Measurements from ENCODE around the gene KRT1.

KRT1 gene

DNA sequence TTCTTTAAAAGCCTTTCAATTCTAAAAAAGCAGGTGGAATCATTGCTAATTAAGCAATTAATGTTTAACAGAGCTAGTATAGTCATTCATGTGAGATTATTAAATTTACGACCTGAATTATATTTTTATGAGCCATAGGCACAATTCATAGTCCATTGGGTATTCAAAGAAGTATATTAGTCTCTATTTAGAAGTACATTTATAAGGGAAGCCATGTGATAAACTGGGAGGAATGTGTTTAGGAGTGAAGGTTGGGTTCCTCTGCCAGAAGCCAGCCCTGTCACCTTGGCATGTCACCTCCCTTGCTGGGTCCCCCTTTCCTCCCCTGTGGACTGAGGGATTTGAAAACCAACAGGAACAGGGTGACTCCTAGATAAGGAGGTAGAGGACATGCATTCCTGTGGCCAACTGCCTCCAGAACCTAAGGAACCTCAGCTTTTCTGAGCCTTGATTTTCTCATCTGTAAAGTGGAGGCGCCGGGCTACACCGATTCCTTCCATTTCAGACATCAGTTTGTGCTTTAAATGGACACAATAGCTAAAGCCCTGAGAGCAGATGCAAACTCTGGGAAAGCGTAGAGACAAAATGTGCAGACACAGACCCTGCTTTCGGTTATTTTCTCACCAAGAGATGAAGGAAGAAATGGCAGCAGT lies 22.8 kb downstream of the KRT1 start:
- no peak for DNase-seq

DNA sequence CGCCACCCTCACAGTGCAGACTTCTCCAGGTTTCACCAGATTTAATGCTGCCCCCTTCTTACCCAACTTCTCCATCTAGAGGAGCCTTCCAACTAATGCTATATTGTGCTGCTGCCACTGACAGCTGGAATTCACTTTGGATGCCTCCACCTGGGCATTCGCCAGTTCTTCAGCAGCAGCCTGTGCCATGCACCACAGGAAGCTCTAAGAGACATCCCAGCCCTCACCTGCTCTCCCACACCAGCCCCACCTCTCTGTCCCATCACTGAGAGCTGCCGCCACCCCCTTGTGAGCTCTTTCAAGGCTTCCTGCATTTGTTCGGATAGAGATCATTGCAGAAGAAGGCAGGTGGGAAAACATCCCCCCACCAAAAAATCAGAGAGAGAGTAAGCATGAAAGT lies 23.6 kb downstream of the KRT1 start:
- DNase-seq, result no peak

DNA sequence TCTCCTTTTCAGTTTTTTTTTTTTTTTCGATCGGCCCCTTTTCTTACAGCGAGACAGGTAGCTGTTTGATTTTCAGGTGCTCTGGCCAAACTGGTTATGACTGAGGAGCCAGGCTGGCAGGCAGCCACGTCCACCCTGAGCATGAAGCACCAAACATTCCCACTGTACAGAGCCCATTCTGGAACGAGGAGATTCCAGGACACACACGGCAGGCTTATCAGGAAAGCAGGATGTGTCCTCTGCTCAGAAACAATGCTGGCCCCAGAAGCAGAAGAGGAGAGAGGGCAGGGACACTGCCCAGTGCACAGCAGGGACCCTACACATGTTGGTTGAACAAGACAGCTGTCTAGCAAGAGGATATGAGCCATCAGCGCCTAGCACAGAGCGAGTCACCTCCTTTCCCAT lies 24.5 kb downstream of the KRT1 start:
- no peak for DNase-seq

DNA sequence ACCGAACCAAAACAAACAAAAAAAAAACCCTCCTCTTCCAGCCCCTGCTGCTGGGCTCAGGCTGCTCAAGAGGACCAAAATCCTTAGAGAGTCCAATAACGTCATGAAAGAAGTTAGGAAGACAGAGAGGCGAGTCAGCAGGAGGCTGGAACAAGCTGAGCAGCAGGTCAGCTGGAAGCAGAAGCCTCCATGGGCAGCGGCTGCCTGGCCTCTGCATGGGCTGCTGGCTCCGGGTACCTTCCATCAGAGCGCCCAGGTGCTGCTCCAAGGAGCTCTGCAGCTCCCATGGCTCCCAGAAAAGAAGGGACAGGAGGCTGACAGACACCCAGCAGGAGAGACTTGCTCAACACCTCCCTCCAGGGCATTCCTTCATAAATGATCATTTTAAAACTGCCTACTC lies 25.0 kb downstream of the KRT1 start:
- no peak for DNase-seq

DNA sequence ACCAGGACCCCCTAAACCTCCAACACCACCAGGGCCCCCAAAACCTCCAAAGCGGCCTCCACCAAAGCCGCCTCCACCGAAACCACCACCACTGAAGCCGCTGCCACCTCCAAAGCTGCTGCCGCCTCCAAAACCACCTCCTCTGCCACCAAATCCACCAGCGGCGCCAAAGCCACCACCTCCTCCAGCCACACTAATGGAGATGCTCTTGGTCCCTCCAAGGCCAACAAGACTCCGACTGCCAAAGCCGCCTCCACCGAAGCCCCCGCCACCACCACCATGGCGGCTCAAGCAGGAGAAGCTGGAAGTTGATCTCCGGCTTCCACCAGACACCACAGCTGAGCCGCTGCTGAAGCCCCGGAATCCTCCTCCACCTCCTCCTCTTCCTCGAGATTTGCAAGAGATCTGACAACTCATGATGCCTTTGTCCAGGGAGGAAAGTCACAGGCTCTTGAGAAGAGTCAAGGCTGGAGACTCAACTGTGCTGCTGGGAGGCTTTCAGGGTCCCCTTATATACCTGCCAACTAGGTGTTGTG lies 28.4 kb downstream of the KRT1 start, which contains the start of gene KRT2:
Gene KRT2 (minus strand): TSS at position 486 of the 536 bp plus-strand sequence. CDS start 69 bp downstream, at position 417.
- no peak for DNase-seq

DNA sequence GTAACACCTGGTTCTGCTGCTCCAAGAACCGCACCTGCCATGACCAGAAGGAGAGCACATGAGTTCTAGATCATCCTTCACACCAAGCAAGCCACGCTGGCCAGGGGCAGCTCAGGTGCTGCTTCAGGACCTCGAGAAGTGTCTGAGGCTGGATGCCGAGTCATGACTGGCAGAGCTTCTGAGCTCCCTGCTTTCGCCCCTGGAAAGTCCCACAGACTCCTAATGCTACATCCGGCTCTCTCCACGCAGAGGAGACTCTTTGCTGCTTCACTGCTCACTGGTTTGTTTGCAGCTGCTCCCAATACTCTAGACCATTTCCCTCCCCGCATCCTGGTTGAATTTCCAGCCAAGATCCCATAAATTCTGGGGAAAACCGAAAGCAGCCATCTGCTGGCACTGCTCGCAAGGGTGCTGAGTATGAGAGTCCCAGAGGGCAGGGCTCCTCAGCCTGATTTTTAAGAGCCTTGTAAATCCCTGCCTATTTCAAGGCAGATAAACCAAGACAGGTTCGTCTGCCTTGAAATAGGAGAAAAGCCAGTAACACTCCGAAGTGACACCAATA lies 29.6 kb downstream of the KRT1 start:
- no peak for DNase-seq

DNA sequence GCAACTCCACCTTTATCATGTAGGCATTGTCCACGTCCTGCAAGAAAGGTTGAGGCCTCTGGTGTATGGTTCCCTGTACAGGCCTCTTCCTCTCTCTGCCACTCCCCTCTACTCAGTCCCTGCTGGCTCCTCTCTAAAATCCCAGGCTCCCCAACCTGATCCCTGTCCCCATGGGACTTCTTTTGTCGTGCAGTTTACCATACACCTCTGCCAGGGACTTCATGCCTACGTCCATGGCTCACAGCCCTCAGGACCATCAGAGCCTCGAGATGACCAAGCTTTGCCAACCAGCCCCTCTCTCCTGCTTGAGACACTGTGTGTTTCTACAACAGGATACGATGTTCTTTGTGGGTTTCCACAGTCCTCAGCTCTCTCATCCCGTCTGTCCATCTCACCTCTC lies 31.1 kb downstream of the KRT1 start:
- DNase-seq, result no peak

DNA sequence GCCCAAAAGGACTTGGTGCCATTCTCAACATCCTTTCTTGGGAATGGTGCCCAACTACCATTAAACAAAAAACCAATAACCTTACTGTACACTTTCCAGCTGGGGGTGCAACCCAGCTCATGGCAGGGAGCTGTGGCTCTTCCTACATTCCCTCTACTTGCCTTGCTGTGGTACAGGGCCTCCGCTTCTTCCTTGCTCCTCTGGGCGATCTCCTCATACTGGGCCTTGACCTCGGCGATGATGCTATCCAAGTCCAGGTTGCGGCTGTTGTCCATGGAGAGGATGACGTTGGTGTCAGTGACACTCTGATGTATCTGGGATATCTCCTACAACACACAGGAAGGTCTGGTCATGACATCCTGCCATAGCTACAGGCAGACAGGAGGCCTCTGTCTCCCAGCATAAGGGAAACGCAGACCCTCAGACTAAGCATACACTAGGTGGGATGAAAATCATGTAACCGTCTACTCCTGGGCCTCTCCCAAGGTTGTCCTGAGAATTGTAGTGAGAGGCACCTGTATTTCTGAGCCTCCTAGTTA lies 32.1 kb downstream of the KRT1 start:
- no peak for DNase-seq

DNA sequence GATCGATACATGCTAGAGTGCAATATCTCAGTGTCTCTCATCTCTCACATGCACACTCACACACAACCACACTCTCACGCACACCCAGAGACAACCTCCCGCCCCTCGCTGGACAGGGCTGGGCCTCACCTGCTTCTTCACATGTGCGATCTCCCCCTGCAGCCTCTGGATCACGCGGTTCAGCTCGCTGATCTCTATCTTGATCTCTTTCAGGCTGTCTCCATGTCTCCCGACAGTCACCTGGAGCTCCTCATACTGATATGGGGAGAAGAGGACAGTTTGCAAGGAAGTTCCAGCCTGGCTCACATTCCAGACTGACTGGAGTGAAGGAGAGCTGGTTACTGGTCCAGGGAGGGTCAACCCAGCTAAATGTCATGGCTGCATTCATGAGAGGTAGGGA lies 32.6 kb downstream of the KRT1 start:
- DNase-seq, result no peak

DNA sequence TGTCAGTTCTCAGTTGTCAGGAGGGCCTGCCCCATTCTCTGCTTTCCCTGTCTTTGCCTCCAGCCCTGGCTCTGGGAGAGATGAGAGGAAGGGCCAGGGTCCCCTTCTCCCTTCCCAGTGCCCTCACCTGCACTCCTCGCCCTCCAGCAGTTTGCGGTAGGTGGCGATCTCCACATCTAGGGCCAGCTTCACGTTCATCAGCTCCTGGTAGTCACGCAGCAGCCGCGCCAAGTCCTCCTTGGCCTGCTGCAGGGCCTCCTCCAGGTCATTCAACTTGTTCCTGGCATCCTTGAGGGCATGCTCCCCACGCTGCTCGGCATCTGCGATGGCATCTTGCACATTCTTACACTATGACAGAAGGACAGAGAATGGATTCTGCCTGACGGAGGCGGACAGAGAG lies 33.6 kb downstream of the KRT1 start:
- no peak for DNase-seq

DNA sequence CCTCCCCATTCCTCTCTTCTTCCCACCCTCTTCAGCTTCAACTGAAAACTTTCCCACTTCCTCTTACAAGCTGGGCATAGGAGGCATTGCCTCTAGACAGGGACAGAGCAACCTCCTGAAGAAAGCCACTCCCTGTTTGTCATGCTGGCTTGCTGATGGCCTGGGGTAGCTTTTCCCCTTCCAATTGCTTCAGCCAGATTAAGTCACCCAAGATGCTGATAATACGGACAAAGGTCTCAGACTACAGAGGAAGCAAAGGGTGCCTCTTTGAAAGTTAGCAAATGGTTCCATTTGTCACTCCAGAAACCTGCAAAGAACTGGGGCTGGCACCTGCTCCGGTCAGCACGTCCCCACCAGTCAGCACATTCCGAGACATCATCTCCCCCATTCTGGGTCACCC lies 34.2 kb downstream of the KRT1 start:
- DNase-seq, result no peak

DNA sequence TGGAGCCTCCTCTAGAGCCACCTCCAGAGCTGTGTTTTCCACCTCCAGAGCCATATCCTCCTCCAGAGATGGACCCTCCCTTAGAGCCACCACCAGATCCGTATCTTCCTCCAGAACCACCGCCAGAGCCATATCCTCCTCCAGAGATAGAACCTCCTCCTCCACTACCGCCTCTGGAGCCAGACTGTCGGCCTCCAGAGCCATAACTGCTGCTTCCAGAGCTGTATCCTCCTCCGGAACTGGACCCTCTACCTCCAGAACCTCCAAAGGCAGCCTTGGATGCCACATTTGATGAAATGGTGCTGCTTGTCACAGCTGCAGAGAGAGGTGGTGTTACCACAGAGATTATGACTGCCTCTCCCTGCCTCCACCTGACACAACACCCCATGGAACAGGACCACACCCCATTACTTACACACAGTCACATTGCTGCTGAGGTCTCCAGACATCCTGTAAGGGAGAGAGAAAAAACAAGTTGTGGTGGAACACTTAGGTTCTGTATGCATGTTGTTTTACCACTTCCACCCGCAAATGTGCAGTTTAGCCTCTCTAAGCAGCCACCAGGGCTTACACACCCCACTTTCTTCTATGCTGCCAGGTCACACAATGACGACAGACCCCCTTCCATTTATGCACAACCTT lies 35.0 kb downstream of the KRT1 start:
- DNase-seq, result no peak

DNA sequence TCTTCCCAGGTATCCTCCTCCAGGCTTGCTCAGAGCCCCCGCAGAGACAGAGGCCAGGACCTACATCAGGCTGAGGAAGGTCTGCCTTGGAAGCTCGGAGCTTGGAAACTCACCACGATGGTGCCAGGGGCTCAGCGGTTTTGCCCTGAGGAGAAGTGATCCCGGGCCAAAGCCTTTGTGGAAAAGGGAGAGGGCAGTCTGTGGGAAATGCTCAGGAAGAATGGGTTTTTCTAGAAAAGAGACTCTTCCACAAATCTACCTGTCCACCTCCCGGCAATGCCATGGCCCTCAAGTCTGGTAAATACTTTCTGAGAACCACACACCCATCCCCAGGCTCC lies 36.2 kb downstream of the KRT1 start:
- no peak for DNase-seq

DNA sequence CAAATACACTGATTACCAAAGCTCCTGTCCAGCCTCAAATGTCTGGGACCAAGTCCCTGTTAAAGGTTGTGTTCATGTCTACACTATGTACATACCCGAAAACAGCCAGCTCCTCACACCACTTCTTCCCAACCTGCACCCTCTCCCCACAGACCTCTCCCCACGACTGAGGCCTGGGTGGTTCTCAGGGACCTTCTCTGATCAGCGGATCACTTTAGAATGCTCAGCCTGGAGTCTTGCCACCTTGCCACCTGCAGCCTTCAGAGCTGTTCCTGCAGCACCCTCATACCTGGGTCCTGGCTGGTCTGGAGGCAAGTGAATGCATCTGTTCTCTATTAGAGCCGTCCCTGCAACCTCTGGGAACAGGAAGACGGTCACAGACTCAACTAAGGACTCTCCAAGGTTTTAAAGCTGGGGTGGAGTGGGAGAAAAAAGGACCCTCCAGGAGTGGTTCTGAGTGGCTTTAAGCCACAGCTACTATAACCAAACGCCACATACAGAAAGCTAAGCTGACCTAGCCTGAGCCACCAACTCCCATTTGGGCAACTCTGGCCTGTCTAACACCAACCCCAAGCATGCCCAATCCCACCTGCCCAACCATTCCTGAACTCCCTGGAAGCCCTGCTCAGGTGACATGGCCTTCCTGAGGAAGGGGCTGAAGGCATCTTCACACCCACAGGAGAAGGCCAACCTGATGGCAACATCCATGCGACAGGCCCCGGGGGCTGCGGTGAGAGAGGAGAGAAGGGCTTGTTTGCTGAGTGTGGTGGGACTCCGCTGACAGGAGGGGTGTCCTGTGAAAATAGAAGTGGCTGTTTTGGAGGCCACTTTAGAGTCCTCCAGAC lies 36.8 kb downstream of the KRT1 start:
- DNase-seq, result no peak

DNA sequence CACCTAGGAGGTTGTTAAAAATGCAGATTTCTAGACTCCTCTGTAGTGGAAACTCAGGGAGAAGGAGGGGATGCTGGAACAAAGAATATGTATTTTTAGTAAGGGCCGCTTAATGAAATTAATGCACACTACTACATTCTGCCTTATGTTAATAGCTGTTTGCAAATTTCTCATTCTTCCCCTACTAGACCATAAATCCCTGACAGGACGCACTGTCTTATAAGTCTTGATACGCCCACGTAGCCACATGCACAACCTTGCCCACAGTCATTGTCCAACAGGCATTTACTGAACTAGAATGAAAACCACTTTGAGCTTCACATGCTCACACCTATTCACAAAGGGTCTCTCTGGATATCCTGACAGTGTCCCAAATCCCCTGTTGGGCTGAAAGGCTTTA lies 38.7 kb downstream of the KRT1 start:
- DNase-seq, result no peak

DNA sequence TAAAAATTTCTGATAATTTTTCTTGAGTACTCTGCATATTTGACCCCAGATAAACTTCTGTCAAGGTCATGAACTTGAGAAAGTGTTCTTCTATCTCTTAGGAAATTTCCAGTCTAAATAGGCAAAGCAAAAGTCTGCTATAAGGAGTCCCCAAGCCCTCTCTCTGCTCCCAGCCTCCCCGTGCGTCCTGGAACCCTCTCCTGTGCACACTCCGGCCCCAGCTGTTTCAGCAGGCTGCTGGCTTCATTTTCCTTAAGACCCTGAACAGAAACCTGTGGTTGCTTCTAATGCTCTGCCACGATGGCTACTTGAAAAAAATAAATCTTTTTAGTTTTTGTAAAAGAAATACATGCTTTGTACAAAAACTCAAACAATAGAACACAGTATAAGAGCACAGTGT lies 42.9 kb downstream of the KRT1 start:
- DNase-seq, result no peak

DNA sequence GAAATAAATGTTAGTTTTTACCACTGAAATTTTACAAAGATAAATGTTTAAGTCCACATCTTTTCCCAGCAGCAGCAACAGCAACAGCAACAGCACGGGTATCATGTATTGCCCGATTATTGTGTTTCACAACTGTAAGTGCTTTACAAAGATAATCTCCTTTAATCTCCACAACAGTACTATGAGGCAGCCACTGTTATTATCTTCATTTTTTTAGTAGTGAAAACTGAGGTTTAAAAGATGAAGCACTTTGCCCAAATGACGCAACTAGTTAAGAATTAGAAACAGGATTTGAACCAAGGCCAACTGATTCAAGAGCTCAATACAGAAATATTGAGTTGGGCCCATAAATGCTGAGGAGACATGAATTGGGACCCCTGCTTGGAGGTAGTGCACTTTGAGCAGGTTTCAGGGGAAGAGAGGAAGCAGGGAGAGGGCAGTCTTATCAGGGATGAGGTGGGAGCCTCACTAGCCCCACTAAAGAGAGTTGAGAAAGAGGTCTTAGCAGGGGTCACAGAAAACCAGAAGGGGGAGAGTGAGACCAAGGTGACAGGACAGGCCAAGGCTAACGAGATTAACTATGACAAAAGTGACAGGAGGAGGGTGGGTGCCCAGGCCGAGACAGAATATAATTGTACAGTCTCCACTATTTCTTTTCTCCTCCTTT lies 43.5 kb downstream of the KRT1 start:
- no peak for DNase-seq

DNA sequence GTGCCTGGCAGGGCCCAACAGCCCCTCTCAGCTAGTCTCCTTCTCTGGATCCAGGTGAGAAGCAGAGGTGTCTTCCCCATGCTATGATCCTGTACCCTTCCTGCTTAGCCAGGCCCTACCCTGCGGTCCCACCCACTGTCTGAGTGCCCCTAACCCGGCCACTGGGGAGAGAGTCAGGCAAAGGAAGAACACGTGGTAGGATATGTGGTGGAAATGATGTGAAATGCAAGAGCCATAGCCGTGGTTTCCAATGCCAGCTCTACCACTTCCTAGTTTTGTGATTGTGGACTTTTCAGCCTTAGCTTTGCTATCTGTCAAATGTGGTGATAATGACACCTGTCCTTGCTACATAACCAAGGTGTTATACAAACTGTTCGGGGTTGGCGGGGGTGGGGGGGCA lies 44.0 kb downstream of the KRT1 start:
- DNase-seq, result no peak

DNA sequence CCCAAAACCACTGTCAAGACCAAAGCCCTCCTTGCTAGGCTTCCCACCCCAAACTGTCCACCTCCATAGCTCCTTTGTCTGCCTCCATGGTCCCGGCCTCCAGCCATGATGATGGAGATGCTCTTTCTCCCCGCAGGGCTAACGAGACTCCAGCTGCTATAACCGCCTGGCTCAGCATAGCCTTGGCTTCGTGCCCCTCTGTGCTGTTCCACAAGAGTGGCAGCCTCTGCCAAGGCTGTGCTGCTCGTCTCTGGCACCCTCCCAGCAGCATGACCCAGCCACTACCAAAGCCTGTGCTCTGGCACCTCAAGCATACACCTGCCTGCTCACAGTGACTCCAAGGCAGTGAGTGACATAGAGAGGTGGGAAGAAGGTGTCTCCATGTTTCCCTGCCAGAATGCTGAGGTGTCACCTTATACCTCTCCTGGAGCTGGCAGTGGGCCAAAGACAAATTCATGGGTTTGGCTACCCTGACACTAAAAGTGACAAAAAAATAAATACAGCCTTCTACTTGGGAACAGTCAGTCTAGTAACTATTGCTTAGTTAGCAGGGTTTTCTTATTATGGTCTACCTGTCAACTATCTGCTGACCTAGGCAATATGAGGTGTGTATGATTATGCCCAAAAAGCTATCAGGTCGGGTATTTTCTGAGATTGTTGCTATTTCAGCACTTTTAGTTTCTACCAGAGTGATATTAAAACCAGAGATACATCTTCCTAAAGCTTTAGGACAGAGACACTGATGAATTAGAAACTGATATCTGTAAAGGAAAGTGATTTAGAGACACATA lies 45.7 kb downstream of the KRT1 start:
- DNase-seq, result no peak

DNA sequence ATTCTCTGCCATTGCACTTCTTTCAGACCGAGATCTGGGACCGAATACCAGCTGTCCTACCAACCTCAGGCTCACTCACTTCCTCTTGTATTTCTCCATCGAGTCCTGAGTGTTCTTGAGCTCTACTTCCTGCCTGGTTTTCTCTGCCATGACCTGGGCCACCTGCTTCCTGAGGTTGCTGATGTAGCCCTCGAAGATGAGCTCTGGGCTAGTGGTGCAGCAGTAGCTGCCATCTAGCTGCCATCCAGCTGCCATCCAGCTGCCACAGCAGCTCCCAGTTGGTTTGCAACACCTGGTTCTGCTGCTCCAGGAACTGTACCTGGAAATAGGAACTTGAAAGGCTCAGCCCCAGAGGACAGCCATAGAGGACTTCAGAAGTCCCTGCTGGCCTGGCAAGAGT lies 46.8 kb downstream of the KRT1 start:
- DNase-seq, result no peak

DNA sequence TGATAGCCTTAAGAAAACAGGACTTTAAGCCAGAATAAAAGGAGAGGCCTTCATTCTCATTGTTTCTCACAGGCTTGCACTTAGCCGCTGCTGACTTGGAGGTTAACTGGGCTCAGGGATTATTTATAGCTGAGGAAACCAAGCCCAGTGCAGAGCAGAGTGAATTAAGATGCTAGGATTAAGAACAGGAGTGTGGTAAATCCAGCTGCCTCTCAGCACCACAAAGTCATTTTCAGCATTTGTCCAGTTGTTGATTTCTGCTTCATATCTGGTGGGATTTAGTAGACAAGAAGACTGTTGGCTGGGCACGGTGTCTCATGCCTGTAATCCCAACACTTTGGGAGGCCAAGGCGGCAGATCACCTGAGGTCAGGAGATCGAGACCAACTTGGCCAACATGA lies 47.6 kb downstream of the KRT1 start:
- no peak for DNase-seq
